ENCODE results near the gene PSMC3IP.

The PSMC3IP gene

GRCh38 chr17:42537156-42537805 is 40.2 kb downstream of the PSMC3IP start:
- DNase-seq, result no peak

GRCh38 chr17:42536372-42537155 is 41.0 kb downstream of the PSMC3IP start:
- peak; percentile 91 for DNase-seq

GRCh38 chr17:42536048-42536371 is 41.5 kb downstream of the PSMC3IP start, which contains the start of gene NAGLU:
NAGLU (plus strand) TSS chr17:42536241; CDS start chr17:42536273, 32 bp downstream.
- peak; percentile 97 for DNase-seq

DNA sequence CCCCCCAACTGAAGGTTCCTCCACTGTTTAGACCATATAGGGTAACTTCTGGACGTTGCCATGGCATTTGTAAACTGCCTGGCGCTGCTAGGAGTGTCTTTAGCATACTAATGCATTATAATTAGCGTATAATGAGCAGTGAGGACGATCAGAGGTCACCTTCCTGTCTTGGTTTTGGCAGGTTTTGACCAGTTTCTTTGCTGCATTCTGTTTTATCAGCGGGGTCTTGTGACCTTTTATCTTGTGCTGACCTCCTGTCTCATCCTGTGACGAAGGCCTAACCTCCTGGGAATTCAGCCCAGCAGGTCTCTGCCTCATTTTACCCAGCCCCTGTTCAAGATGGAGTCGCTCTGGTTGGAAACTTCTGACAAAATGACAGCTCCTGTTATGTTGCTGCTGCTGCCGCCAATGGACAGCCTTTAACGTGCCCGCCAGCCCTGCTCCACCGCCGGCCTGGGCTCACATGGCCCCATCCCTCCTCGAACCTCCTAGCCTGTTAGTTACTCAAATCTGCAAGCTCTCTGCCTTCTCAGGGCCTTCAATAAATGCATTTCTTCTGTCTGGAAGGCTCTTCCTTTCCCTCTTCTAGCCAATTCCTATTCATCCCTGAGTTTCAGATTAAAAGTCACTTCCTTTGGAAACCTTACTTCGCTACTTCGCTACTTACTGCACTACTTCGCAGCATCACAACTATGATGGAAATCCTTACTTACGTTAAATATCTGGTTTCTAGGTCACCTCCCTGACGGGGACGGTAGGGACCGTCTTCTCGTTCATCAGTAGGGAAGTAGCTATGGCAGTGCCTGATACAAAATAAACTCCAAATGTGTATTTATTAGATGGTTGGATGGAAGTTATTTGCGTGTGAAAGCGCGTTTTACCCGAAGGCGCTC is 42.1 kb downstream of the PSMC3IP start:
- peak; percentile 48 for DNase-seq

- peak; percentile 72 for DNase-seq
Measured at GRCh38 chr17:42531455-42532354, 45.8 kb downstream of the PSMC3IP start.

DNA sequence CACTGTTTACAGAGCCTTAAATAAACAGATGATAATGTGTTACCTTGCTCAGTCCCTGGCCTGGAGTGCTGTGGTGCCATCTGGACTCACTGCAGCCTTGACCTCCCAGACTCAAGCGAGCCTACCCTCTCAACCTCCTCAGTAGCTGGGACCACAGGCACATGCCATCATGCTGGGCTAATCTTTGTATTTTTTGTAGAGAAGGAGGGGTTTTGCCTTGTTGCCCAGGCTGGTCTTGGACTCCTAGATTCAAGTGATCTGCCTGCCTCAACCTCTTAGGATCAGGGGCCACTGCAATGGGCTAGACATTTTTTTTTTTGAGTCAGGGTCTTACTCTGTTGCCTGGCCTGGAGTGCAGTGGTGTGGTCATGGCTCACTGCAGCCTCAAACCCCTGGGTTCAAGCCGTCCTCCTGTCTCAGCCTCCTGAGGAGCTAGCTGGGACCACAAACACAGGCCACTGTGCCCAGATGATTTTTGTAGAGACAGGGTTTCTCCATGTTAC is 46.5 kb downstream of the PSMC3IP start:
- peak; percentile 52 for DNase-seq

DNA sequence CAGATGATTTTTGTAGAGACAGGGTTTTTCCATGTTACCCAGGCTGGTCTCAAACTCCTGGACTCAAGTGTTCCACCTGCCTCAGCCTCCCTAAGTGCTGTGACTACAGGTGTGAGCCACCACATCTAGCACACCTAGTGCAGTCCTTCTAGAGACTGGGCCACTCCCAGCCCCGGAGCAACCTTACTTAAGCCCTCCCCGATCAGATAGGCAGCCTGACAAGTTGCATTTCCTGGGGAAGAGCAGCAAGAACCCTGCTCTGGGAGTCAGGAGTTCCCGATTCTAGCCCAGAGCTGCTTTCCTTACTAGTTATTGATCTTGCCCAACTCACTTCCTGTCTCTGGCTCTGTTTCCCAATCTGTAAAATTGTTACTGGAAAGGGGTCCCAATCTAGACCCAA is 48.5 kb downstream of the PSMC3IP start:
- DNase-seq, result no peak

- DNase-seq, result no peak
Measured at GRCh38 chr17:42527932-42528331, 49.6 kb downstream of the PSMC3IP start.

DNA sequence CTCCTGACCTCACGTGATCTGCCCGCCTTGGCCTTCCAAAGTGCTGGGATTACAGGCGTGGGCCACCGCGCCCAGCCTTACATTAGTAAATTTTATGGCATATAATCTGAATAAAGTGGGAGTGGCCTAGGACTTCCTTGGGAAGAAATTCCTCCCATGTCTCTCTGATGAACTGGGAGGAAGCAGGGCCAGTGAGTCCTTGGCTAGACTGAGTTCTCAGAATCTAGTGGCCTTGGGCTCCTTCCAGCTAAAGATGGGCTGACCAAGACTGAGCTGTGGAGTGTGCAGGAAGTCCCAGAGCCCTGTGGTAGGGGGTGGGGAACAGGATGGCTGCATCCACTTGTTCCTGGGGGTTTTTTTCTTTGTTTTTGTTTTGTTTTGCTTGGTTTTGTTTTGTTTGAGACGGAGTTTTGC is 51.5 kb downstream of the PSMC3IP start:
- DNase-seq, result no peak

DNA sequence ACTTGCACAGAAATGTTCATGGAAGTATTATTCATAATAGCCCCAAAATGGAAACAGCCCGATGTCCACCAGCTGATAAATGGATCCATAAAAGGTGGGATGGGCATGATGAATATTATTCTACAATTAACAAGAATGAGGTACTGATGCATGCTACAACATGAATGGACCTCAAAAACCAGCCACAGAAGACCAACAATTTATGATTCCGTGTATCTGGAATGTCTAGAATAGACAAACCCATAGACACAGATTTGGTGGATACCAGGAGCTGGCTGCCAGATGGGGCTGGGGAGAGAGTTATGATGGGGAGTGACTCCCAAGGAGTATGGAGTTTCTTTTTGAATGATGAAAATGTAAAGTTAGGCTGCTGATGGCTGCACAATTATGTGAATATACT is 52.3 kb downstream of the PSMC3IP start:
- no peak for DNase-seq

DNA sequence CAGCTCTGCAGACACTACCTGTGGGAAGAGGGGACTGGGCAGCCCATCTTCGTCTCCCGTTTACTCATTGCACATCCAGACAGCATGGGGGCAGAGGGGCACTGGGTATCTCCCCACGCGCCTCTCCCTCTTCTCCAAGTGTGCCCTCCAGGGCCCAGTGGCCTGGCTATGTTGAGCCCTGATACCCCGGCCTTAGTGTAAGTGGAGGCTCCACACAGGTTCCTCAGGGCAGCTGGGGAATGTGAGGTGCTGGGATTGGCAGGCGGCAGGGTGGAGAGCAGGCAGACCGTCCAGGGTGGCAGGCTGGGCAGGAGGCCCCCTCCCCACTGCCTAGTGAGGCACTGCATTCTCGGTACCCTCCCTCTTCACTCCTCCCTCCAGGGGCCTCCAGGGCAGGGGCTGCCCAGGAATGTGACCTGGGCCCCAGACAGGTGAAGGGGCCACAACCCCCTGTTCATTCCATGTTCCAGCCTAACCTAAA is 54.7 kb downstream of the PSMC3IP start:
- no peak for DNase-seq
